GM18520 (cell line): Measurements from ENCODE around the gene NUP133.
"Not testable (repeated sequence)": the region's sequence is repeated elsewhere in the genome, so short reads cannot be mapped to it uniquely, and the experiment has no call there.

ENCODE experiments used
- ATAC-seq: cut with Tn5 transposase; IDR thresholded peaks from one replicate; pipeline ENCODE4 v1.9.1; 2021; ENCODE audit not compliant: unreplicated experiment

Gene NUP133

GRCh38 chr1:229420224-229420623, 87.9 kb downstream of the NUP133 start:
- no peak for ATAC-seq

GRCh38 chr1:229418586-229418985, 89.6 kb downstream of the NUP133 start:
- ATAC-seq: not testable (repeated sequence)

GRCh38 chr1:229412810-229413209, 95.3 kb downstream of the NUP133 start:
- ATAC-seq: not testable (repeated sequence)

- no peak for ATAC-seq
These were observed 96.1 kb downstream of the NUP133 start for GRCh38 chr1:229412056-229412455.

- ATAC-seq: no peak
These were observed 96.6 kb downstream of the NUP133 start for GRCh38 chr1:229411434-229412055.

GRCh38 chr1:229410692-229411433, 97.3 kb downstream of the NUP133 start:
- ATAC-seq: no peak

- ATAC-seq: no peak
These were observed 97.8 kb downstream of the NUP133 start for GRCh38 chr1:229410370-229410691.

- ATAC-seq: no peak
These were observed 98.3 kb downstream of the NUP133 start for GRCh38 chr1:229409616-229410369.

GRCh38 chr1:229408458-229409037, 99.6 kb downstream of the NUP133 start:
- ATAC-seq: no peak

GRCh38 chr1:229407206-229408026, 100.7 kb downstream of the NUP133 start:
- no peak for ATAC-seq

GRCh38 chr1:229406798-229407197, 101.3 kb downstream of the NUP133 start:
- ATAC-seq: no peak

- ATAC-seq: no peak
These were observed 104.6 kb downstream of the NUP133 start for GRCh38 chr1:229403573-229403972.

- no peak for ATAC-seq
These were observed 105.1 kb downstream of the NUP133 start for GRCh38 chr1:229402993-229403392.

GRCh38 chr1:229402329-229402728, 105.8 kb downstream of the NUP133 start:
- not testable (repeated sequence) for ATAC-seq

- no peak for ATAC-seq
These were observed 110.4 kb downstream of the NUP133 start for GRCh38 chr1:229397762-229398161.

GRCh38 chr1:229396585-229397206, 111.4 kb downstream of the NUP133 start:
- ATAC-seq: no peak

GRCh38 chr1:229394517-229394916, 113.6 kb downstream of the NUP133 start:
- ATAC-seq: not testable (repeated sequence)

GRCh38 chr1:229392936-229393335, 115.2 kb downstream of the NUP133 start:
- no peak for ATAC-seq
